SK-N-MC (cell line): ENCODE measurements around the gene RGS13.

ENCODE experiments used
- EZH2 ChIP-seq: fragments of 200-600 bp; sonication (generic); IDR thresholded peaks from one replicate; pipeline ENCODE4 v1.6.1; 2017; ENCODE audit warnings: antibody characterized with exemption
- POLR2AphosphoS5 ChIP-seq: IDR thresholded peaks from 2 replicates; pipeline ENCODE4 v1.6.1; 2012; ENCODE audit warnings: mild to moderate bottlenecking, low read depth, low read length, borderline replicate concordance

DNA sequence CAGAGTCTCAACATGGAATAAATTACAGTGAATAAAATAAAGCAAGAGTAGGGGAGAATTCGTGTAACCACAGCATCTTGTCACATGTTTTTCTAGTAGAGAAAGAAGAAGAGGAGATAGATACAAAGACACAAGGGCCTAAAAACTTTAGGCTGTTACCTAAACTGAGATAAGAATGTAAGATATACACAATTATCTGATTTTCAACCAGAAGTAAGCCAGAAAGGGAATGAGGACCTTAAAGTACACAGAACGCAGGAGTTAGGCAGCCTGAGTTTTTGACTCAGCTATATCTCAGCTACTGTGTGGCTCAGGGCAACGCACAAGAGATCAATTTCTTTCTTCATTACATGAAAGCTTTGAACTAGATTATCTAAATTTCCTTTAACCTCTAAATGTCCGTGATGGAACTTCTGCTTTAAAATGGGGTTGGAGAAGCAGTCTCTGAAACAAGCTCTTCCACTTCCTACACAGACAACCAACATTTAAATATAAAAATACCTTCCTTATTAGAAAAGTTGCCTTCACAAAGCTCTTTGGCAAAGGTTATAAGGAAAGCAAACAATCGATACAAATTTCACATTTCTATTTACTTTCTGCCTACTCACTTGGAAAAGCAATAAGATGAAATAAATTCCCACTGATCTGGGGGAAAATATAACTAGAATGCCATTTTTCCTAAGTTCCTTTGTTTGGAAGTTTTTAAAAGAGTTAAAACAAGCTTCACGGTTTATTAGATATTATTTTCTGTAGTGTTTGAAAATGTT lies 5.2 kb upstream of the RGS13 start:
- TF ChIP-seq EZH2, result no peak
- TF ChIP-seq POLR2AphosphoS5, result no peak
